Panc1 (cell line): ENCODE data around the gene BLOC1S6. TPM values are rescaled to one million over a fixed set of nuclear protein-coding genes. Genes with fewer than 3 reads are reported as not detected.

Experiments used
- ATAC-seq: fragments of 200-7000 bp; cut with Tn5 transposase; 2 replicates; pipeline ENCODE4 v1.9.1; 2020; ENCODE audit warnings: mild to moderate bottlenecking, moderate library complexity
- BruUV-seq: library from RNA; stranded (reverse); fragments of 400-500 nt; replicated peaks from 2 replicates; lab custom pipeline; 2021; lab: Mats Ljungman, UMichigan
- CTCF ChIA-PET: fragments of 300-600 bp; sonication (Branson Sonifier 250); formaldehyde crosslinking; loops from one replicate; lab custom pipeline; 2022; ENCODE audit warnings: antibody characterized with exemption; lab: Charles Lee
- POLR2A ChIA-PET: fragments of 300-600 bp; sonication (Branson Sonifier 250); formaldehyde crosslinking; loops from one replicate; lab custom pipeline; 2022; ENCODE audit warnings: antibody characterized with exemption; lab: Charles Lee
- DNase-seq: peaks from one replicate; pipeline ENCODE4 v3.0.0-alpha.2; 2010; ENCODE audit warnings: low read depth, low spot score
- H3K27ac ChIP-seq: 2 replicates; pipeline ENCODE4 v1.5.1; 2011; ENCODE audit warnings: mild to moderate bottlenecking, low read length, inconsistent platforms
- H3K27me3 ChIP-seq: fragments of 200-500 bp; sonication (Bioruptor generic); 2 replicates; pipeline ENCODE4 v1.6.0; 2014; ENCODE audit warnings: low read length, inconsistent platforms; ENCODE audit not compliant: control insufficient read depth, insufficient read depth
- H3K36me3 ChIP-seq: fragments of 200-500 bp; sonication (Bioruptor generic); 2 replicates; pipeline ENCODE4 v1.5.1; 2014; ENCODE audit warnings: inconsistent platforms, mild to moderate bottlenecking, low read length, moderate library complexity; ENCODE audit not compliant: control insufficient read depth, insufficient read depth
- H3K4me1 ChIP-seq: 2 replicates; pipeline ENCODE4 v1.5.1; 2011; ENCODE audit warnings: inconsistent platforms, mild to moderate bottlenecking, low read length, moderate library complexity; ENCODE audit not compliant: control insufficient read depth, insufficient read depth
- H3K4me3 ChIP-seq, 2 experiments: 2 replicates each; pipeline ENCODE4 v1.5.1; 2011 to 2012; ENCODE audit warnings: low read depth in 2 of 2, low read length in 2 of 2, mild to moderate bottlenecking in 2 of 2, inconsistent platforms in 1 of 2, moderate library complexity in 1 of 2
- H3K9me3 ChIP-seq: fragments of 200-500 bp; sonication (Bioruptor generic); 2 replicates; pipeline ENCODE4 v1.5.1; 2014; ENCODE audit warnings: low read depth, mild to moderate bottlenecking, inconsistent platforms, low read length, moderate library complexity; ENCODE audit not compliant: control insufficient read depth, insufficient read depth
- CTCF ChIP-seq: fragments of 450-650 bp; IDR thresholded peaks from 2 replicates; pipeline ENCODE4 v1.5.1; 2017; ENCODE audit warnings: mild to moderate bottlenecking
- POLR2AphosphoS5 ChIP-seq: IDR thresholded peaks from 2 replicates; pipeline ENCODE4 v1.6.1; 2012; ENCODE audit warnings: mild to moderate bottlenecking, low read depth, low read length, moderate library complexity
- REST ChIP-seq, 2 experiments: IDR thresholded peaks; 2 replicates each; pipeline ENCODE4 v1.6.1; 2011 to 2012; ENCODE audit warnings: low read depth in 2 of 2, control low read depth in 1 of 2, low read length in 1 of 2, mild to moderate bottlenecking in 1 of 2, moderate library complexity in 1 of 2; ENCODE audit not compliant: insufficient read depth in 1 of 2
- SIN3A ChIP-seq: IDR thresholded peaks from 2 replicates; pipeline ENCODE4 v1.6.1; 2012; ENCODE audit warnings: low read depth, mild to moderate bottlenecking, low read length, moderate library complexity, borderline replicate concordance; ENCODE audit not compliant: insufficient read depth
- TCF7L2 ChIP-seq: IDR thresholded peaks from 2 replicates; pipeline ENCODE4 v1.6.1; 2011; ENCODE audit warnings: mild to moderate bottlenecking, low read depth, low read length, inconsistent platforms
- in situ Hi-C: cut with HindIII; loops from 2 replicates; pipeline ENCODE4 v1.10.0; 2016; ENCODE audit warnings: low sequenced_read_pairs, low pct_unique_long_range_greater_than_20kb
- intact Hi-C: fragments of 100-400 bp; cut with micrococcal nuclease; formaldehyde crosslinking; loops from one replicate; pipeline ENCODE4 v1.10.0; 2022; ENCODE audit not compliant: unreplicated experiment
- total RNA-seq: library from RNA; stranded (reverse); gene quantifications from one replicate; pipeline ENCODE4 v1.2.1, GENCODE V29; 2021; ENCODE audit not compliant: unreplicated experiment

Gene BLOC1S6
- total RNA-seq, 1 experiment from 2014 or later: 52.0 TPM

- Histone ChIP-seq H3K9me3 (no peaks in the 10 kb centered on the region), H3K27me3 (no peaks in the 10 kb centered on the region), H3K27ac (peak overlapping the region; percentile 5), H3K36me3 (no peaks in the 10 kb centered on the region), H3K4me3 (no peak overlapping the region), H3K4me1 (peaks cover 7% of the 10 kb centered on the region; the same call in 1 of the 2 replicates)
- ChIA-PET POLR2A (no interaction called here), CTCF (interaction anchor here (1.9 kb wide), 1 partner anchor 17 kb away, joined by 6 read pairs; no protein-coding TSS in a partner anchor)
- DNase-seq (no peak), ATAC-seq (peak; percentile 38)
- no TSS peak for BruUV-seq
- in situ Hi-C loops (no loop called here), intact Hi-C loops (no loop called here)
- TF ChIP-seq SIN3A (no peak), POLR2AphosphoS5 (no peak), TCF7L2 (no peak), CTCF (no peak), REST (IDR thresholded peaks at IDR 0.05; ENCODE audit: insufficient read depth in 1 of 2, low read depth in 2 of 2, low read length in 1 of 2) (no peak)
Observed at GRCh38 chr15:45594319-45594718, 7.1 kb downstream of the BLOC1S6 start.

GRCh38 chr15:45594835-45595530 lies 7.8 kb downstream of the BLOC1S6 start:
- peaks cover under 1% of the 10 kb centered on the region; the same call in 1 of the 2 replicates for H3K4me1 ChIP-seq
- DNase-seq (no peak), ATAC-seq (peak; percentile 87)
- no peak overlapping the region for H3K4me3 ChIP-seq
- no peaks in the 10 kb centered on the region for H3K36me3 ChIP-seq
- TF ChIP-seq CTCF (no peak), SIN3A (no peak), POLR2AphosphoS5 (no peak), REST (IDR thresholded peaks at IDR 0.05; ENCODE audit: insufficient read depth in 1 of 2, low read depth in 2 of 2, low read length in 1 of 2) (no peak), TCF7L2 (no peak; the same call in 1 of the 2 replicates)
- peak overlapping the region; percentile 40; the same call in 1 of the 2 replicates for H3K27ac ChIP-seq
- POLR2A ChIA-PET: interaction anchor here (0.6 kb wide), 1 partner anchor 13 kb away, joined by 6 read pairs; no protein-coding TSS in a partner anchor
- BruUV-seq: no TSS peak
- H3K9me3 ChIP-seq: no peaks in the 10 kb centered on the region
- intact Hi-C loops: no loop called here
- CTCF ChIA-PET: interaction anchor here (1.9 kb wide), 1 partner anchor 16 kb away, joined by 6 read pairs; no protein-coding TSS in a partner anchor
- no peaks in the 10 kb centered on the region for H3K27me3 ChIP-seq
- in situ Hi-C loops: no loop called here
